ENCODE measurements around the gene AGPAT1.

GRCh38 chr6:32149932-32150870, 25.7 kb downstream of the AGPAT1 start:
- TF ChIP-seq ZNF317 (CRISPR knock-in tag; IDR thresholded peaks at IDR 0.05; ENCODE audit: borderline replicate concordance, low read depth): no peak
- no peak for TF ChIP-seq PRDM15 (CRISPR knock-in tag; IDR thresholded peaks at IDR 0.05)
- TF ChIP-seq, protein P1, sequence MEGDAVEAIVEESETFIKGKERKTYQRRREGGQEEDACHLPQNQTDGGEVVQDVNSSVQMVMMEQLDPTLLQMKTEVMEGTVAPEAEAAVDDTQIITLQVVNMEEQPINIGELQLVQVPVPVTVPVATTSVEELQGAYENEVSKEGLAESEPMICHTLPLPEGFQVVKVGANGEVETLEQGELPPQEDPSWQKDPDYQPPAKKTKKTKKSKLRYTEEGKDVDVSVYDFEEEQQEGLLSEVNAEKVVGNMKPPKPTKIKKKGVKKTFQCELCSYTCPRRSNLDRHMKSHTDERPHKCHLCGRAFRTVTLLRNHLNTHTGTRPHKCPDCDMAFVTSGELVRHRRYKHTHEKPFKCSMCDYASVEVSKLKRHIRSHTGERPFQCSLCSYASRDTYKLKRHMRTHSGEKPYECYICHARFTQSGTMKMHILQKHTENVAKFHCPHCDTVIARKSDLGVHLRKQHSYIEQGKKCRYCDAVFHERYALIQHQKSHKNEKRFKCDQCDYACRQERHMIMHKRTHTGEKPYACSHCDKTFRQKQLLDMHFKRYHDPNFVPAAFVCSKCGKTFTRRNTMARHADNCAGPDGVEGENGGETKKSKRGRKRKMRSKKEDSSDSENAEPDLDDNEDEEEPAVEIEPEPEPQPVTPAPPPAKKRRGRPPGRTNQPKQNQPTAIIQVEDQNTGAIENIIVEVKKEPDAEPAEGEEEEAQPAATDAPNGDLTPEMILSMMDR (IDR thresholded peaks at IDR 0.05): no peak

Data from WTC11 (cell line).